Spleen (tissue), 7 donors: ENCODE results near the gene RPA3.

Experiments
- CTCF ChIP-seq, 11 experiments: fragments of 200-600 bp in 7 of 11; fragments of 450-650 bp in 4 of 11; sonication (generic) in 4 of 11; IDR thresholded peaks in 8 of 11; conservative IDR thresholded peaks in 3 of 11; 1 replicate in 7 of 11; 2 replicates in 4 of 11; pipeline versions ENCODE4 v1.4.0 to v1.8.0; 2016 to 2021; ENCODE audit warnings: antibody characterized with exemption in 11 of 11, inconsistent platforms in 4 of 11, mild to moderate bottlenecking in 1 of 11
- POLR2A ChIP-seq, 3 donors: fragments of 450-650 bp; IDR thresholded peaks; one replicate each; pipeline ENCODE4 v1.5.1; 2017; ENCODE audit warnings: antibody characterized with exemption in 3 of 3, mild to moderate bottlenecking in 1 of 3
- POLR2AphosphoS5 ChIP-seq, 3 donors: sonication (generic); formaldehyde crosslinking; IDR thresholded peaks; one replicate each; pipeline ENCODE4 v1.5.1; 2017; ENCODE audit warnings: antibody characterized with exemption in 3 of 3
- donor health status: DM: no; HTN: no; CAD: no; lungs with moderate emphysema.
- donor health status: DM: no; HTN: no; CAD: no.
- donor health status: DM: no; HTN: no; CAD: no.

- TF ChIP-seq CTCF (IDR thresholded peaks at IDR 0.05 in 8 of 11, conservative IDR thresholded peaks at IDR 0.05 in 3 of 11), result no peak
- TF ChIP-seq POLR2A (IDR thresholded peaks at IDR 0.05), result no peak
- no peak for TF ChIP-seq POLR2AphosphoS5 (IDR thresholded peaks at IDR 0.05)
These were observed 11.2 kb downstream of the RPA3 start for GRCh38 chr7:7707246-7707645.
